GM12878 (cell line): ENCODE results near the gene TAC3. TPM values are rescaled to one million over a fixed set of nuclear protein-coding genes. Genes with fewer than 3 reads are reported as not detected.

Experiments used
- ATAC-seq: fragments of 200-7000 bp; cut with Tn5 transposase; 3 replicates; pipeline ENCODE4 v1.9.1; 2020; ENCODE audit warnings: mild to moderate bottlenecking, moderate library complexity
- BruUV-seq: library from RNA; stranded (reverse); fragments of 400-500 nt; replicated peaks from 2 replicates; lab custom pipeline; 2021; lab: Mats Ljungman, UMichigan
- CTCF ChIA-PET: fragments of 300-600 bp; sonication (Branson Sonifier 250); formaldehyde crosslinking; extraction: SDS; loops from one replicate; lab custom pipeline; 2021; ENCODE audit warnings: inconsistent platforms; lab: Yijun Ruan, JAX
- POLR2A ChIA-PET: fragments of 350-600 bp; formaldehyde crosslinking; extraction: SDS; loops from one replicate; lab custom pipeline; 2021; ENCODE audit warnings: inconsistent platforms; lab: Charles Lee
- RAD21 ChIA-PET: fragments of 300-600 bp; sonication (Branson Sonifier 250); formaldehyde crosslinking; loops from one replicate; lab custom pipeline; 2023; ENCODE audit warnings: antibody characterized with exemption; ENCODE audit not compliant: unreplicated experiment; lab: Charles Lee
- SMC1A ChIA-PET: fragments of 300-600 bp; sonication (Branson Sonifier 250); formaldehyde crosslinking; loops from one replicate; lab custom pipeline; 2023; ENCODE audit not compliant: unreplicated experiment, uncharacterized antibody; lab: Charles Lee
- DNase-seq: peaks from one replicate; pipeline ENCODE4 v3.0.0-alpha.2; 2011; ENCODE audit warnings: low read depth, low spot score
- FAIRE-seq: peaks from 3 replicates; lab custom pipeline; 2011; peaks lifted over from hg19 to GRCh38; lab: Jason Lieb, UNC
- H2AFZ ChIP-seq: 2 replicates; pipeline ENCODE4 v1.6.0; 2011; ENCODE audit warnings: low read depth, low read length, control low read depth; ENCODE audit not compliant: control insufficient read depth
- H3K27ac ChIP-seq: 2 replicates; pipeline ENCODE4 v1.5.1; 2011; ENCODE audit warnings: control low read depth; ENCODE audit not compliant: control insufficient read depth, insufficient read depth
- H3K27me3 ChIP-seq, 2 experiments: replicated peaks in 1 of 2; 2 replicates each; pipeline versions ENCODE4 v1.6.0 to v1.6.1; 2011; ENCODE audit warnings: low read length in 1 of 2; ENCODE audit not compliant: control insufficient read depth in 2 of 2, insufficient read depth in 2 of 2
- H3K36me3 ChIP-seq, 2 experiments: 2 replicates each; pipeline ENCODE4 v1.5.1; 2011; ENCODE audit warnings: low read length in 1 of 2; ENCODE audit not compliant: control insufficient read depth in 2 of 2, insufficient read depth in 2 of 2
- H3K4me1 ChIP-seq: 2 replicates; pipeline ENCODE4 v1.6.1; 2011; ENCODE audit warnings: mild to moderate bottlenecking, low read length, moderate library complexity, mixed read lengths; ENCODE audit not compliant: control insufficient read depth, insufficient read depth
- H3K4me2 ChIP-seq: 2 replicates; pipeline ENCODE4 v1.6.0; 2011; ENCODE audit warnings: control low read depth; ENCODE audit not compliant: control insufficient read depth, insufficient read depth
- H3K4me3 ChIP-seq: fragments of 200-600 bp; sonication (generic); 2 replicates; pipeline ENCODE4 v1.5.1; 2016
- H3K79me2 ChIP-seq: 2 replicates; pipeline ENCODE4 v1.6.0; 2011; ENCODE audit warnings: low read length; ENCODE audit not compliant: control insufficient read depth, insufficient read depth
- H3K9ac ChIP-seq: 2 replicates; pipeline ENCODE4 v1.8.0; 2011; ENCODE audit warnings: low read length, control low read depth, mixed read lengths; ENCODE audit not compliant: control insufficient read depth, insufficient read depth
- H3K9me3 ChIP-seq: replicated peaks from 3 replicates; pipeline ENCODE4 v1.5.1; 2011; ENCODE audit warnings: mild to moderate bottlenecking, low read length; ENCODE audit not compliant: control insufficient read depth, insufficient read depth
- H4K20me1 ChIP-seq: 2 replicates; pipeline ENCODE4 v1.6.0; 2011; ENCODE audit not compliant: control insufficient read depth, insufficient read depth
- ATF7 ChIP-seq: fragments of 450-650 bp; IDR thresholded peaks from 2 replicates; pipeline ENCODE4 v1.6.1; 2016; ENCODE audit warnings: low read depth, mild to moderate bottlenecking
- BRCA1 ChIP-seq: IDR thresholded peaks from 2 replicates; pipeline ENCODE4 v1.6.1; 2011; ENCODE audit warnings: low read depth, low read length, improper control_type of control experiment
- DPF2 ChIP-seq: fragments of 450-650 bp; IDR thresholded peaks from 2 replicates; pipeline ENCODE4 v1.6.1; 2017; ENCODE audit warnings: mild to moderate bottlenecking
- EED ChIP-seq: sonication (generic); IDR thresholded peaks from 2 replicates; pipeline ENCODE4 v1.6.1; 2016; ENCODE audit warnings: antibody characterized with exemption, low read depth
- ESRRA ChIP-seq: IDR thresholded peaks from 2 replicates; pipeline ENCODE4 v1.6.1; 2012; ENCODE audit warnings: mild to moderate bottlenecking, low read length, improper control_type of control experiment
- IRF4 ChIP-seq: IDR thresholded peaks from 2 replicates; pipeline ENCODE4 v1.6.1; 2011; ENCODE audit warnings: low read depth, low read length
- RELB ChIP-seq: fragments of 450-650 bp; IDR thresholded peaks from 2 replicates; pipeline ENCODE4 v1.6.1; 2017; ENCODE audit warnings: low read depth, mild to moderate bottlenecking, moderate library complexity
- SREBF1 ChIP-seq: IDR thresholded peaks from 2 replicates; pipeline ENCODE4 v1.6.1; 2012; ENCODE audit warnings: mild to moderate bottlenecking, low read length
- ZNF384 ChIP-seq: IDR thresholded peaks from 2 replicates; pipeline ENCODE4 v1.6.1; 2012; ENCODE audit warnings: low read depth, mild to moderate bottlenecking, low read length, improper control_type of control experiment, borderline replicate concordance
- ZZZ3 ChIP-seq: IDR thresholded peaks from 2 replicates; pipeline ENCODE4 v1.6.1; 2011; ENCODE audit warnings: low read depth; ENCODE audit not compliant: control insufficient read depth, insufficient read length
- WGBS: methylation state at CpG from one replicate; pipeline ENCODE4 v1.1.6; 2016; ENCODE audit warnings: low lambda C conversion rate; ENCODE audit not compliant: insufficient replicate concordance, insufficient coverage; ENCODE audit errors: missing lambda C conversion rate; 5-methylcytosine and 5-hydroxymethylcytosine counted together
- in situ Hi-C: fragments of 300-500 bp; cut with MboI; formaldehyde crosslinking; loops from 9 replicates; pipeline ENCODE4 v1.14.3; 2018; ENCODE audit warnings: mixed read lengths
- intact Hi-C: fragments of 100-400 bp; cut with micrococcal nuclease; formaldehyde crosslinking; loops from one replicate; pipeline ENCODE4 v1.14.2; 2022; ENCODE audit not compliant: unreplicated experiment
- polyA plus RNA-seq, 11 experiments: library from polyadenylated mRNA; depleted of rRNA in 4 of 11; unstranded in 6 of 11; stranded (reverse) in 5 of 11; fragments of >200 nt; fragmentation: Nextera tagmentation in 4 of 11; fragmentation: Illumina TruSeq in 1 of 11; extraction: Ambion mirVana in 4 of 11; extraction: Trizol in 1 of 11; gene quantifications; 1 replicate in 1 of 11; 2 replicates in 10 of 11; pipeline versions ENCODE4 v1.2.1 to v1.2.3, GENCODE V29; 2011 to 2016; ENCODE audit warnings: inconsistent platforms in 2 of 11, missing spikeins in 2 of 11, low read depth in 1 of 11
- total RNA-seq, 4 experiments: library from RNA; depleted of rRNA in 3 of 4; stranded (reverse); fragments of >200 nt in 3 of 4; fragmentation: Illumina TruSeq in 1 of 4; extraction: Trizol in 1 of 4; gene quantifications; 2 replicates each; pipeline versions ENCODE4 v1.2.1 to v1.2.3, GENCODE V29; 2013 to 2021
- TF ChIP-seq, protein P1 (sequence below): IDR thresholded peaks from 2 replicates; pipeline ENCODE4 v1.6.1; 2012; ENCODE audit warnings: low read depth, low read length, improper control_type of control experiment
- TF ChIP-seq, protein P2 (sequence below): fragments of 450-650 bp; formaldehyde crosslinking; IDR thresholded peaks from 2 replicates; pipeline ENCODE4 v1.5.0; 2022; ENCODE audit warnings: mild to moderate bottlenecking, missing genetic modification characterization

The TAC3 gene
- total and polyA plus RNA-seq, 10 of the 15 experiments (the other 5 are each of a cell fraction or from before 2014, with no cell fraction given), result 0.11 to 0.18 (median 0.13) TPM; not detected in 7

- POLR2A ChIA-PET, result no interaction called here
- no peak overlapping the region for H2AFZ ChIP-seq
- DNase-seq (no peak), ATAC-seq (no peak), FAIRE-seq (no peak)
- 75% methylated on average over 3 of the region's 3 CpGs for WGBS
- in situ Hi-C loops, result no loop called here
- BruUV-seq, result no TSS peak
- H3K4me2 ChIP-seq, result no peak overlapping the region
- no peak overlapping the region for H3K4me3 ChIP-seq
- CTCF ChIA-PET, result no interaction called here
- H4K20me1 ChIP-seq, result no peaks in the 10 kb centered on the region
- H3K79me2 ChIP-seq, result no peaks in the 10 kb centered on the region
- intact Hi-C loops, result no loop called here
- H3K36me3 ChIP-seq, result no peaks in the 10 kb centered on the region
- H3K4me1 ChIP-seq, result no peaks in the 10 kb centered on the region
- RAD21 ChIA-PET, result no interaction called here
- TF ChIP-seq IRF4 (no peak), SREBF1 (no peak)
- no peaks in the 10 kb centered on the region for H3K27me3 ChIP-seq
- SMC1A ChIA-PET, result no interaction called here
- H3K27ac ChIP-seq, result no peak overlapping the region
- no peaks in the 10 kb centered on the region for H3K9me3 ChIP-seq
- no peak overlapping the region for H3K9ac ChIP-seq
Observed at GRCh38 chr12:56979628-56980027, 36.7 kb downstream of the TAC3 start.

- H3K36me3 ChIP-seq, result no peaks in the 10 kb centered on the region
- no peaks in the 10 kb centered on the region for H4K20me1 ChIP-seq
- no peak for FAIRE-seq
- BruUV-seq, result no TSS peak
- POLR2A ChIA-PET, result no interaction called here
- 57% methylated on average over 3 of the region's 3 CpGs for WGBS
- no peaks in the 10 kb centered on the region for H3K4me1 ChIP-seq
- no peaks in the 10 kb centered on the region for H3K9me3 ChIP-seq
- H3K27me3 ChIP-seq, result no peaks in the 10 kb centered on the region
- no peak for ATAC-seq
- H3K27ac ChIP-seq, result no peak overlapping the region
- in situ Hi-C loops, result no loop called here
- SMC1A ChIA-PET, result no interaction called here
- RAD21 ChIA-PET, result no interaction called here
- no peak for DNase-seq
- CTCF ChIA-PET, result interaction anchor here (0.6 kb wide), 1 partner anchor 146 kb away, joined by 3 read pairs; no protein-coding TSS in a partner anchor
- no peak overlapping the region for H3K4me3 ChIP-seq
- H3K4me2 ChIP-seq, result no peak overlapping the region
- H3K79me2 ChIP-seq, result no peaks in the 10 kb centered on the region
- H2AFZ ChIP-seq, result no peak overlapping the region
- H3K9ac ChIP-seq, result no peak overlapping the region
- intact Hi-C loops, result no loop called here
- TF ChIP-seq ZNF384 (no peak), ATF7 (no peak), RELB (no peak), ZZZ3 (no peak), ESRRA (no peak), DPF2 (no peak), BRCA1 (no peak), EED (no peak)
- TF ChIP-seq, protein P1, sequence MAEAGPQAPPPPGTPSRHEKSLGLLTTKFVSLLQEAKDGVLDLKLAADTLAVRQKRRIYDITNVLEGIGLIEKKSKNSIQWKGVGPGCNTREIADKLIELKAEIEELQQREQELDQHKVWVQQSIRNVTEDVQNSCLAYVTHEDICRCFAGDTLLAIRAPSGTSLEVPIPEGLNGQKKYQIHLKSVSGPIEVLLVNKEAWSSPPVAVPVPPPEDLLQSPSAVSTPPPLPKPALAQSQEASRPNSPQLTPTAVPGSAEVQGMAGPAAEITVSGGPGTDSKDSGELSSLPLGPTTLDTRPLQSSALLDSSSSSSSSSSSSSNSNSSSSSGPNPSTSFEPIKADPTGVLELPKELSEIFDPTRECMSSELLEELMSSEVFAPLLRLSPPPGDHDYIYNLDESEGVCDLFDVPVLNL, result no peak
- TF ChIP-seq, protein P2, sequence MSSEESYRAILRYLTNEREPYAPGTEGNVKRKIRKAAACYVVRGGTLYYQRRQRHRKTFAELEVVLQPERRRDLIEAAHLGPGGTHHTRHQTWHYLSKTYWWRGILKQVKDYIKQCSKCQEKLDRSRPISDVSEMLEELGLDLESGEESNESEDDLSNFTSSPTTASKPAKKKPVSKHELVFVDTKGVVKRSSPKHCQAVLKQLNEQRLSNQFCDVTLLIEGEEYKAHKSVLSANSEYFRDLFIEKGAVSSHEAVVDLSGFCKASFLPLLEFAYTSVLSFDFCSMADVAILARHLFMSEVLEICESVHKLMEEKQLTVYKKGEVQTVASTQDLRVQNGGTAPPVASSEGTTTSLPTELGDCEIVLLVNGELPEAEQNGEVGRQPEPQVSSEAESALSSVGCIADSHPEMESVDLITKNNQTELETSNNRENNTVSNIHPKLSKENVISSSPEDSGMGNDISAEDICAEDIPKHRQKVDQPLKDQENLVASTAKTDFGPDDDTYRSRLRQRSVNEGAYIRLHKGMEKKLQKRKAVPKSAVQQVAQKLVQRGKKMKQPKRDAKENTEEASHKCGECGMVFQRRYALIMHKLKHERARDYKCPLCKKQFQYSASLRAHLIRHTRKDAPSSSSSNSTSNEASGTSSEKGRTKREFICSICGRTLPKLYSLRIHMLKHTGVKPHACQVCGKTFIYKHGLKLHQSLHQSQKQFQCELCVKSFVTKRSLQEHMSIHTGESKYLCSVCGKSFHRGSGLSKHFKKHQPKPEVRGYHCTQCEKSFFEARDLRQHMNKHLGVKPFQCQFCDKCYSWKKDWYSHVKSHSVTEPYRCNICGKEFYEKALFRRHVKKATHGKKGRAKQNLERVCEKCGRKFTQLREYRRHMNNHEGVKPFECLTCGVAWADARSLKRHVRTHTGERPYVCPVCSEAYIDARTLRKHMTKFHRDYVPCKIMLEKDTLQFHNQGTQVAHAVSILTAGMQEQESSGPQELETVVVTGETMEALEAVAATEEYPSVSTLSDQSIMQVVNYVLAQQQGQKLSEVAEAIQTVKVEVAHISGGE (CRISPR knock-in tag), result no peak
Observed at GRCh38 chr12:56978397-56979138, 37.8 kb downstream of the TAC3 start.
